Measurements from ENCODE around the gene MPHOSPH6. TPM values are rescaled to one million over a fixed set of nuclear protein-coding genes. Genes with fewer than 3 reads are reported as not detected.
A peak's percentile ranks its signal among the peaks of the same experiment; 100 is the strongest.

The MPHOSPH6 gene
- total RNA-seq, 4 donors from 2014 or later = 35.3 to 73.5 (median 51.9) TPM

DNA sequence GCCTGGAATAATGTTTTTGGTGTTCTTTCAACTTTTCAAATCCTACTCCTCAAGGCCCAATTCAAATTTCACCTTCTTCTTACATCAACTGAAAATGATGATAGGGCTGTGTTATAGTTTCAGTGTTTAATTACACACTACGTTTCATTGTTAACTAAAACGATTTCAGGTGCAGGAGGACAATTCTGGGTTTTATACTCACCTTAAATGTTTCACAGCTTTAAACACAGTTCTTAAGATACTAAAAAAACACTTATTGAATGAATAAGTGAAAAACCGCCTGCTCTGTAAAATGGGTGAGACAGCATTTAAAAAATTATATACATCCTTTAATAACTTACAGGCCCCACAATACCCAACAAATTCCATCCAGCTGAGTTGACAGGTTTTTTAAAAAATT, 6.2 kb upstream of the MPHOSPH6 start:
- Histone ChIP-seq H3K9me3 (no peaks in the 10 kb centered on the region), H3K36me3 (no peaks in the 10 kb centered on the region), H3K4me3 (no peak overlapping the region), H3K4me1 (no peaks in the 10 kb centered on the region), H3K27ac (no peak overlapping the region), H3K27me3 (peaks cover 0 to 31% (median 0%) of the 10 kb centered on the region in 4 donors)
- intact Hi-C loops (cut with DNase I) = no loop called here
- no peak for TF ChIP-seq POLR2A (IDR thresholded peaks at IDR 0.05)
- TF ChIP-seq, protein P1, sequence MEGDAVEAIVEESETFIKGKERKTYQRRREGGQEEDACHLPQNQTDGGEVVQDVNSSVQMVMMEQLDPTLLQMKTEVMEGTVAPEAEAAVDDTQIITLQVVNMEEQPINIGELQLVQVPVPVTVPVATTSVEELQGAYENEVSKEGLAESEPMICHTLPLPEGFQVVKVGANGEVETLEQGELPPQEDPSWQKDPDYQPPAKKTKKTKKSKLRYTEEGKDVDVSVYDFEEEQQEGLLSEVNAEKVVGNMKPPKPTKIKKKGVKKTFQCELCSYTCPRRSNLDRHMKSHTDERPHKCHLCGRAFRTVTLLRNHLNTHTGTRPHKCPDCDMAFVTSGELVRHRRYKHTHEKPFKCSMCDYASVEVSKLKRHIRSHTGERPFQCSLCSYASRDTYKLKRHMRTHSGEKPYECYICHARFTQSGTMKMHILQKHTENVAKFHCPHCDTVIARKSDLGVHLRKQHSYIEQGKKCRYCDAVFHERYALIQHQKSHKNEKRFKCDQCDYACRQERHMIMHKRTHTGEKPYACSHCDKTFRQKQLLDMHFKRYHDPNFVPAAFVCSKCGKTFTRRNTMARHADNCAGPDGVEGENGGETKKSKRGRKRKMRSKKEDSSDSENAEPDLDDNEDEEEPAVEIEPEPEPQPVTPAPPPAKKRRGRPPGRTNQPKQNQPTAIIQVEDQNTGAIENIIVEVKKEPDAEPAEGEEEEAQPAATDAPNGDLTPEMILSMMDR (IDR thresholded peaks at IDR 0.05) = no peak
- DNase-seq = no peak
- WGBS, 2 donors = 81 to 87% methylated on average over 3 of the region's 3 CpGs

DNA sequence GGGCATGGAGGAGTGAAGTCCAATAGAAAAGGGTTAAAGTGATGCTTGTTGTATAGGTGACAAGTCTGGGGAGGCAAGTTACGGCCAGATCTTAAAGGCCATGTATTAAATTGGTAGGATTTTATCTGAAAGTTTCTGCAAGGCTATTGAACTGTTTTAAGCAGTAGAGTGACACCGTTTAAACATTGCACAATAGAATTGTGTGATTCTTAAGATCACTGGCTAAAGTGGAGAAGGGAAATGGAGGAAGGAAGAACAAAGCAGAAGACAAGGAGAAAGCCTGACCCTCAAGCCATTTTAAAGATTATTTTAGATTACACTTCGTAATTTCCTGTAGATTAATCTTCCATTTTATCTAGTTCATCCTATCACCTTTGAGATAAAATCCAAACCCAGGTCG, 5.6 kb upstream of the MPHOSPH6 start:
- 60% methylated on average over 4 of the region's 4 CpGs for WGBS, 2 donors
- H3K4me3 ChIP-seq = no peak overlapping the region
- no peak overlapping the region for H3K27ac ChIP-seq
- H3K36me3 ChIP-seq = no peaks in the 10 kb centered on the region
- no peaks in the 10 kb centered on the region for H3K9me3 ChIP-seq
- H3K27me3 ChIP-seq = peaks cover 0 to 36% (median 0%) of the 10 kb centered on the region in 4 donors
- peaks cover 0 to 6% (median under 1%) of the 10 kb centered on the region in 3 donors for H3K4me1 ChIP-seq
- intact Hi-C loops (cut with DNase I) = no loop called here
- DNase-seq = no peak
- TF ChIP-seq, protein P1 (IDR thresholded peaks at IDR 0.05) = no peak
- TF ChIP-seq POLR2A (IDR thresholded peaks at IDR 0.05) = no peak

DNA sequence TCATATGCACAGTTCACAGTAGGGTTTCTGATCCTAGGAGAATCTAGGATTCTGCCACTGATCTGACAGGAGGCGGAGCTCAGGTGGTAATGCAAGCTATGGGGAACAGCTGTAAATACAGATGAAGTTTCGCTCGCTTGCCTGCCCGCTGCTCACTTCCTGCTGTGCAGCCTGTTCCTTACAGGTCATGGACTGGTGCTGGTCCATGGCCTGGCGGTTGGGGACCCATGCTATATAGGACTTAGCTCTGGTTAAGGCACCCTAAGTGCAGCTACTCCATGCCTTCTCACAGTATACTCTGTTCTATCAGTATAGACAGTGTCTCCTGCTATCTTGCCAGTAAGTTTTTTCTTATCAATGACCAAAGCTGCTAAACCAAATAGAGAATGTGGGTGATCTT, 2.4 kb downstream of the MPHOSPH6 start:
- DNase-seq = no peak
- Histone ChIP-seq H3K9me3 (no peaks in the 10 kb centered on the region), H3K27ac (no peak overlapping the region), H3K4me3 (no peak overlapping the region), H3K4me1 (peaks cover 8 to 40% (median 11%) of the 10 kb centered on the region in 3 donors), H3K27me3 (peaks cover 0 to 19% (median 0%) of the 10 kb centered on the region in 4 donors), H3K36me3 (peaks cover 0 to 43% (median 8%) of the 10 kb centered on the region in 3 donors)
- intact Hi-C loops (cut with DNase I) = no loop called here
- TF ChIP-seq POLR2A (IDR thresholded peaks at IDR 0.05) = no peak
- TF ChIP-seq, protein P1 (IDR thresholded peaks at IDR 0.05) = no peak
- WGBS, 2 donors = 87 to 100% methylated on average over 3 to 5 of the region's 5 CpGs

DNA sequence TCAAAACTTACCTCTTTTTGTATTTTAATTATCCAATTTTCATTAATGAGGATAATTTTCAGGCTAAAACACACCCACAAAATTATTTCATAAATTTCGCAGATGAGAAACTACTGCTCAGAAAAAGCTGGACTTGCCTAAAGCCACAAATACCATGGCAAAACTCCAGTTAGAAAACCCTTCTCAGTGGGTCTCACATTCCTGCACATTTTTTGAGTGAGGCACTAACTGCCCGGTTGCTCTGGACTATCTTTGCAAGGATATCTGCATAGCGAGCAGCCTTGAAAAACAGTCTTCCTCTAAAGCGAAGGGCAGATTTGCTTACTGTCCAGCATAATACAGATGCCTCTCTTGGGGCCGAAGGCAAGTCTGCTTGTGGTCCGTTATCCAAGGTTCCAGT, 9.8 kb downstream of the MPHOSPH6 start:
- H3K27me3 ChIP-seq = no peaks in the 10 kb centered on the region
- intact Hi-C loops (cut with DNase I) = no loop called here
- DNase-seq = no peak
- no peak overlapping the region for H3K4me3 ChIP-seq
- no peaks in the 10 kb centered on the region for H3K9me3 ChIP-seq
- TF ChIP-seq POLR2A (IDR thresholded peaks at IDR 0.05) = no peak
- TF ChIP-seq, protein P1 (IDR thresholded peaks at IDR 0.05) = no peak
- peaks cover 0 to 66% (median 10%) of the 10 kb centered on the region in 3 donors for H3K36me3 ChIP-seq
- H3K27ac ChIP-seq = no peak overlapping the region
- WGBS, 2 donors = 85 to 93% methylated on average over 6 of the region's 6 CpGs
- H3K4me1 ChIP-seq = peaks cover 5 to 11% (median 7%) of the 10 kb centered on the region in 3 donors

GRCh38 chr16:82157836-82158235, 12.2 kb downstream of the MPHOSPH6 start:
- no peak for DNase-seq

More at GRCh38 chr16:82157836-82158235, 12.2 kb downstream of the MPHOSPH6 start:
- Histone ChIP-seq H3K9me3 (no peaks in the 10 kb centered on the region), H3K36me3 (peaks cover 0 to 65% (median 7%) of the 10 kb centered on the region in 3 donors), H3K27ac (peak overlapping the region; percentile 62 to 73 (median 70)), H3K4me1 (peaks cover 5 to 18% (median 7%) of the 10 kb centered on the region in 3 donors), H3K27me3 (no peaks in the 10 kb centered on the region), H3K4me3 (no peak overlapping the region)
- 51 to 71% methylated on average over 5 of the region's 5 CpGs for WGBS, 2 donors
- intact Hi-C loops (cut with DNase I) = no loop called here
- no peak for TF ChIP-seq POLR2A (IDR thresholded peaks at IDR 0.05)
- TF ChIP-seq, protein P1 (IDR thresholded peaks at IDR 0.05) = no peak
